K562 (cell line): Measurements from ENCODE around the gene GJA10. TPM values are rescaled to one million over a fixed set of nuclear protein-coding genes. Genes with fewer than 3 reads are reported as not detected.

Source experiments
- ATAC-seq: fragments of 200-7000 bp; cut with Tn5 transposase; 3 replicates; pipeline ENCODE4 v1.9.1; 2020; ENCODE audit warnings: moderate library complexity
- BruUV-seq: library from RNA; stranded (reverse); fragments of 400-500 nt; replicated peaks from 2 replicates; lab custom pipeline; 2021; lab: Mats Ljungman, UMichigan
- CTCF ChIA-PET: fragments of 300-600 bp; formaldehyde crosslinking; extraction: SDS; loops from one replicate; lab custom pipeline; 2021; ENCODE audit warnings: low intra/inter-chr PET ratio; lab: Yijun Ruan, JAX
- POLR2A ChIA-PET: fragments of 300-600, 350-650 bp; sonication (Branson Sonifier 250); formaldehyde crosslinking; extraction: SDS; loops from one replicate; lab custom pipeline; 2021; ENCODE audit warnings: antibody characterized with exemption, inconsistent platforms; lab: Yijun Ruan, JAX
- DNase-seq, 4 experiments: peaks; one replicate each; pipeline versions ENCODE4 v3.0.0 to v3.0.0-alpha.2; 2011 to 2018; ENCODE audit warnings: low spot score in 3 of 4, mixed read lengths in 3 of 4; ENCODE audit errors: extremely low read depth in 1 of 4
- FAIRE-seq: peaks from 2 replicates; lab custom pipeline; 2011; peaks lifted over from hg19 to GRCh38; lab: Jason Lieb, UNC
- H2AFZ ChIP-seq: 2 replicates; pipeline ENCODE4 v1.6.0; 2011; ENCODE audit warnings: low read depth, low read length, control low read depth, inconsistent platforms
- H3K27ac ChIP-seq: fragments of 200-600 bp; 3 replicates; pipeline ENCODE4 v1.8.0; 2011; ENCODE audit warnings: low read depth, mild to moderate bottlenecking, control low read depth, inconsistent platforms, low read length, moderate library complexity, mixed read lengths; ENCODE audit errors: extremely low read depth
- H3K27me3 ChIP-seq, 2 experiments: fragments of 300-600 bp in 1 of 2; 2 replicates in 1 of 2; 3 replicates in 1 of 2; pipeline versions ENCODE4 v1.6.0 to v1.8.0; 2011; ENCODE audit warnings: inconsistent platforms in 2 of 2, low read length in 2 of 2, mild to moderate bottlenecking in 1 of 2, mixed read lengths in 1 of 2, moderate library complexity in 1 of 2; ENCODE audit not compliant: control insufficient read depth in 2 of 2, insufficient read depth in 2 of 2
- H3K36me3 ChIP-seq: fragments of 300-600 bp; 3 replicates; pipeline ENCODE4 v1.8.0; 2011; ENCODE audit warnings: mild to moderate bottlenecking, low read length, inconsistent platforms; ENCODE audit not compliant: control insufficient read depth, insufficient read depth
- H3K4me1 ChIP-seq, 2 experiments: fragments of 200-600 bp in 1 of 2; replicated peaks in 1 of 2; 2 replicates in 1 of 2; 3 replicates in 1 of 2; pipeline versions ENCODE4 v1.5.1 to v1.8.0; 2011; ENCODE audit warnings: inconsistent platforms in 2 of 2, low read length in 2 of 2, mild to moderate bottlenecking in 1 of 2, mixed read lengths in 1 of 2, moderate library complexity in 1 of 2; ENCODE audit not compliant: control insufficient read depth in 2 of 2, insufficient read depth in 2 of 2
- H3K4me2 ChIP-seq: 2 replicates; pipeline ENCODE4 v1.6.1; 2011; ENCODE audit warnings: low read length, control low read depth, inconsistent platforms, mixed read lengths; ENCODE audit not compliant: insufficient read depth
- H3K4me3 ChIP-seq: fragments of 200-600 bp; sonication (generic), shearing (Covaris generic); 2 replicates; pipeline ENCODE4 v1.5.1; 2016; ENCODE audit warnings: control low read depth, inconsistent platforms
- H3K79me2 ChIP-seq: fragments of 200-600 bp; 3 replicates; pipeline ENCODE4 v1.8.0; 2011; ENCODE audit warnings: low read length, inconsistent platforms; ENCODE audit not compliant: control insufficient read depth, insufficient read depth
- H3K9ac ChIP-seq, 2 experiments: 2 replicates each; pipeline versions ENCODE4 v1.6.0 to v1.6.1; 2011; ENCODE audit warnings: low read depth in 2 of 2, low read length in 2 of 2, control low read depth in 1 of 2, inconsistent platforms in 1 of 2, mild to moderate bottlenecking in 1 of 2, mixed read lengths in 1 of 2; ENCODE audit not compliant: insufficient read depth in 1 of 2
- H3K9me1 ChIP-seq: one replicate; pipeline ENCODE4 v1.6.0; 2011; ENCODE audit warnings: inconsistent platforms, mild to moderate bottlenecking, low read length, moderate library complexity; ENCODE audit not compliant: control insufficient read depth, insufficient read depth
- H3K9me3 ChIP-seq: replicated peaks from 2 replicates; pipeline ENCODE4 v1.5.1; 2011; ENCODE audit warnings: low read depth, low read length, inconsistent platforms; ENCODE audit not compliant: control insufficient read depth, insufficient read depth
- H4K20me1 ChIP-seq: replicated peaks from 2 replicates; pipeline ENCODE4 v1.6.1; 2011; ENCODE audit warnings: low read length, inconsistent platforms, mixed read lengths; ENCODE audit not compliant: control insufficient read depth, insufficient read depth
- GABPB1 ChIP-seq: sonication (generic); formaldehyde crosslinking; IDR thresholded peaks from 2 replicates; pipeline ENCODE4 v1.8.0; 2022; ENCODE audit warnings: mild to moderate bottlenecking, missing genetic modification reagents
- RBBP5 ChIP-seq: fragments of 200-600 bp; sonication (generic); IDR thresholded peaks from 2 replicates; pipeline ENCODE4 v1.6.1; 2012; ENCODE audit warnings: borderline replicate concordance, mild to moderate bottlenecking, low read length, control low read depth, inconsistent platforms; ENCODE audit not compliant: insufficient read depth, poor library complexity, severe bottlenecking
- RBM39 ChIP-seq: fragments of 200-400 bp; formaldehyde crosslinking; optimal IDR thresholded peaks from 2 replicates; pipeline ENCODE3; 2018; ENCODE audit warnings: low read depth, low read length
- SMARCB1 ChIP-seq: IDR thresholded peaks from 2 replicates; pipeline ENCODE4 v1.6.1; 2011; ENCODE audit warnings: improper control_type of control experiment, low read depth; ENCODE audit not compliant: insufficient read length
- ZBTB8A ChIP-seq: fragments of 450-650 bp; IDR thresholded peaks from 2 replicates; pipeline ENCODE4 v1.6.1; 2018; ENCODE audit warnings: mild to moderate bottlenecking, moderate library complexity; ENCODE audit not compliant: partially characterized antibody
- ZNF121 ChIP-seq: sonication (generic); formaldehyde crosslinking; conservative IDR thresholded peaks from 2 replicates; pipeline ENCODE4 v1.8.0; 2022; ENCODE audit warnings: missing genetic modification reagents
- ZNF143 ChIP-seq: sonication (generic); formaldehyde crosslinking; IDR thresholded peaks from 2 replicates; pipeline ENCODE4 v1.9.0; 2022; ENCODE audit warnings: mild to moderate bottlenecking, missing genetic modification reagents
- WGBS: fragments of 100-300 bp; shearing (Covaris generic); methylation state at CpG from one replicate; pipeline ENCODE4 v1.1.6; 2016; ENCODE audit warnings: low coverage, mixed read lengths; ENCODE audit not compliant: insufficient coverage; ENCODE audit errors: missing lambda C conversion rate; 5-methylcytosine and 5-hydroxymethylcytosine counted together
- in situ Hi-C: fragments of 300-500 bp; cut with MboI; formaldehyde crosslinking; loops from 4 replicates; pipeline ENCODE4 v1.15.0; 2018; ENCODE audit warnings: inconsistent platforms, mixed read lengths
- intact Hi-C: fragments of 100-400 bp; cut with micrococcal nuclease; formaldehyde crosslinking; loops from 2 replicates; pipeline ENCODE4 v1.14.2; 2022
- polyA plus RNA-seq, 8 experiments: library from polyadenylated mRNA; depleted of rRNA in 4 of 8; stranded (reverse) in 5 of 8; unstranded in 3 of 8; fragments of >200 nt; fragmentation: Nextera tagmentation in 2 of 8; fragmentation: Illumina TruSeq in 1 of 8; extraction: Ambion mirVana in 2 of 8; extraction: Trizol in 1 of 8; gene quantifications; 2 replicates each; pipeline versions ENCODE4 v1.2.1 to v1.2.3, GENCODE V29; 2011 to 2014; ENCODE audit warnings: inconsistent platforms in 1 of 8, missing spikeins in 1 of 8
- total RNA-seq, 7 experiments: library from RNA; depleted of rRNA in 6 of 7; stranded (reverse); fragments of >200 nt in 6 of 7; fragmentation: Illumina TruSeq in 2 of 7; extraction: Trizol in 2 of 7; gene quantifications; 2 replicates each; pipeline versions ENCODE4 v1.2.1 to v1.2.3, GENCODE V29; 2011 to 2021; ENCODE audit warnings: low replicate concordance in 1 of 7
- TF ChIP-seq, protein P1 (sequence below): IDR thresholded peaks from 2 replicates; pipeline ENCODE4 v1.6.1; 2012; ENCODE audit warnings: low read depth, low read length, improper control_type of control experiment, borderline replicate concordance
- TF ChIP-seq, protein P2 (sequence below), 2 experiments: fragments of 450-650 bp; IDR thresholded peaks; 2 replicates each; pipeline ENCODE4 v1.6.1; 2016; ENCODE audit warnings: mild to moderate bottlenecking in 2 of 2, borderline replicate concordance in 1 of 2, low read depth in 1 of 2, moderate library complexity in 1 of 2

GJA10 gene
- total and polyA plus RNA-seq, 9 of the 15 experiments (the other 6 are each of a cell fraction or from before 2014, with no cell fraction given), result not detected

DNA sequence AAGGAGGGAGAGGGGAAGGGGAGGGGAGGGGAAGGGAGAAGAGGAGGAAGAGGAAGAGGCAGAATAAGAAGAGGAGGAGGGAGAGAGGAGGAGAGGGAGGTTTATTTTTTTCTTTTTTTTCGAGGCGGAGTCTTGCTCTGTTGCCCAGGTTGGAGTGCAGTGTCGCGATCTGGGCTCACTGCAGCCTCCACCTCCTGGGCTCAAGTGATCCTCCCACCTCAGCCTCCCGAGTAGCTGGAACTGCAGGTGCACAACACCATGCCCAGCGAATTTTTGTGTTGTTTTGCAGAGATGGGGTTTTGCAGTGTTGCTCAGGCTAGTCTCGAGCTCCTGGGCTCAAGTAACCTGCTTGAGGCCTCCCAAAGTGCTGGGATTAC, 6.1 kb upstream of the GJA10 start:
- Histone ChIP-seq H3K9me3 (no peaks in the 10 kb centered on the region), H4K20me1 (no peaks in the 10 kb centered on the region), H3K4me2 (no peak overlapping the region), H3K27me3 (no peaks in the 10 kb centered on the region)
- CTCF ChIA-PET, result no interaction called here
- intact Hi-C loops, result no loop called here
- TF ChIP-seq GABPB1 (CRISPR knock-in tag), result no peak
- TF ChIP-seq, protein P1, sequence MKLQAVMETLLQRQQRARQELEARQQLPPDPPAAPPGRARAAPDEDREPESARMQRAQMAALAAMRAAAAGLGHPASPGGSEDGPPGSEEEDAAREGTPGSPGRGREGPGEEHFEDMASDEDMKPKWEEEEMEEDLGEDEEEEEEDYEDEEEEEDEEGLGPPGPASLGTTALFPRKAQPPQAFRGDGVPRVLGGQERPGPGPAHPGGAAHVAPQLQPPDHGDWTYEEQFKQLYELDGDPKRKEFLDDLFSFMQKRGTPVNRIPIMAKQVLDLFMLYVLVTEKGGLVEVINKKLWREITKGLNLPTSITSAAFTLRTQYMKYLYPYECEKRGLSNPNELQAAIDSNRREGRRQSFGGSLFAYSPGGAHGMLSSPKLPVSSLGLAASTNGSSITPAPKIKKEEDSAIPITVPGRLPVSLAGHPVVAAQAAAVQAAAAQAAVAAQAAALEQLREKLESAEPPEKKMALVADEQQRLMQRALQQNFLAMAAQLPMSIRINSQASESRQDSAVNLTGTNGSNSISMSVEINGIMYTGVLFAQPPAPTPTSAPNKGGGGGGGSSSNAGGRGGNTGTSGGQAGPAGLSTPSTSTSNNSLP, result no peak
- TF ChIP-seq ZNF121 (CRISPR knock-in tag), result peak; percentile 39; the same call in 1 of the 2 replicates
- TF ChIP-seq ZBTB8A, result no peak
- no peak for TF ChIP-seq RBBP5
- TF ChIP-seq RBM39, result no peak
- no peak for TF ChIP-seq SMARCB1
- TF ChIP-seq, protein P2, sequence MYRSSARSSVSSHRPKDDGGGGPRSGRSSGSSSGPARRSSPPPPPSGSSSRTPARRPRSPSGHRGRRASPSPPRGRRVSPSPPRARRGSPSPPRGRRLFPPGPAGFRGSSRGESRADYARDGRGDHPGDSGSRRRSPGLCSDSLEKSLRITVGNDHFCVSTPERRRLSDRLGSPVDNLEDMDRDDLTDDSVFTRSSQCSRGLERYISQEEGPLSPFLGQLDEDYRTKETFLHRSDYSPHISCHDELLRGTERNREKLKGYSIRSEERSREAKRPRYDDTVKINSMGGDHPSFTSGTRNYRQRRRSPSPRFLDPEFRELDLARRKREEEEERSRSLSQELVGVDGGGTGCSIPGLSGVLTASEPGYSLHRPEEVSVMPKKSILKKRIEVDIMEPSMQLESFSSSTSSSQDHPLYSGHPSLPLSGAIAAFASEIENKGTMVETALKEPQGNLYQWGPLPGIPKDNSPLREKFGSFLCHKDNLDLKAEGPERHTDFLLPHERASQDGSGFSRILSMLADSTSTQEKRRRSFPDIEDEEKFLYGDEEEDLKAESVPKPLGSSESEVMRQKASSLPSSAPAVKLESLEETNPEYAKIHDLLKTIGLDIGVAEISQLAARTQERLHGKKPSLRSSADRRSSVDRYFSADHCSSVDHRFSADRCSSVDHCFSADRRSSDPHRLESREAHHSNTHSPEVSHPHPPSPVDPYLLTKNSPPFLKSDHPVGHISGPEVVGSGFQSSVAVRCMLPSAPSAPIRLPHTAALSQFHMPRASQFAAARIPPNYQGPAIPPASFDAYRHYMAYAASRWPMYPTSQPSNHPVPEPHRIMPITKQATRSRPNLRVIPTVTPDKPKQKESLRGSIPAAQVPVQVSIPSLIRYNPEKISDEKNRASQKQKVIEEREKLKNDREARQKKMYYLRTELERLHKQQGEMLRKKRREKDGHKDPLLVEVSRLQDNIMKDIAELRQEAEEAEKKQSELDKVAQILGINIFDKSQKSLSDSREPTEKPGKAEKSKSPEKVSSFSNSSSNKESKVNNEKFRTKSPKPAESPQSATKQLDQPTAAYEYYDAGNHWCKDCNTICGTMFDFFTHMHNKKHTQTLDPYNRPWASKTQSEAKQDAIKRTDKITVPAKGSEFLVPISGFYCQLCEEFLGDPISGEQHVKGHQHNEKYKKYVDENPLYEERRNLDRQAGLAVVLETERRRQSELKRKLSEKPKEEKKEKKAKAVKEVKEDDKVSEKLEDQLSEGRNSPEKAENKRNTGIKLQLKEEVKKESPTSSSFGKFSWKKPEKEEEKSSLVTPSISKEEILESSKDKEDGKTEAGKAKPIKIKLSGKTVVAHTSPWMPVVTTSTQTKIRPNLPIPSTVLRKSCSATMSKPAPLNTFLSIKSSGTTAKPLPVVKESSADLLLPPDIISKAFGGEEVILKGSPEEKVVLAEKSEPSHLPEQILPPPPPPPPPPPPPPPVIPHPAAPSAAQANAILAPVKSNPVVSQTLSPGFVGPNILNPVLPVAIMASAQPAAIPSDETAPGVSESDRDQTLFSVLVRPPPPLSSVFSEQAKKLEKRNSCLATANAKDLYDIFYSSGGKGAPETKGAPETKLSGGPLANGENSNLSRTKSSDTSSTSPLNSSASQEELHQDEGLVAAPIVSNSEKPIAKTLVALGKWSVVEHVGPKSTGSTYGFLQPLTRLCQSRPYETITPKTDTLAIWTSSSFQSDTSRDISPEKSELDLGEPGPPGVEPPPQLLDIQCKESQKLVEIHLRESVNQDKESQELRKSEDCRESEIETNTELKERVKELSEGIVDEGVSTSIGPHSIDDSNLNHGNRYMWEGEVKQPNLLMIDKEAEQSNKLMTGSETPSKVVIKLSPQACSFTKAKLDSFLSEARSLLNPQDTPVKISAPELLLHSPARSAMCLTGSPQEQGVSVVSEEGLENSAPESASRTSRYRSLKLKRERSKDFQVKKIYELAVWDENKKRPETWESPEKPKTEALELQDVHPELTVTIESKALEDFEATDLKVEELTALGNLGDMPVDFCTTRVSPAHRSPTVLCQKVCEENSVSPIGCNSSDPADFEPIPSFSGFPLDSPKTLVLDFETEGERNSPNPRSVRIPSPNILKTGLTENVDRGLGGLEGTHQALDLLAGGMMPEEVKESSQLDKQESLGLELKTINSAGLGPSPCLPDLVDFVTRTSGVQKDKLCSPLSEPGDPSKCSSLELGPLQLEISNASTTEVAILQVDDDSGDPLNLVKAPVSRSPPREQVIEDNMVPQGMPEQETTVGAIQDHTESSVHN (IDR thresholded peaks at IDR 0.05; ENCODE audit: borderline replicate concordance in 1 of 2, low read depth in 1 of 2), result no peak
- TF ChIP-seq ZNF143 (CRISPR knock-in tag), result no peak
- TF ChIP-seq, all 486 proteins: peak for 1
- FAIRE-seq (no peak), DNase-seq (no peak), ATAC-seq (no peak)
- POLR2A ChIA-PET, result no interaction called here
- in situ Hi-C loops, result no loop called here
- Histone ChIP-seq H3K9me1 (no peaks in the 10 kb centered on the region), H3K36me3 (no peaks in the 10 kb centered on the region), H3K4me3 (no peak overlapping the region), H2AFZ (no peak overlapping the region), H3K27ac (no peak overlapping the region), H3K79me2 (no peaks in the 10 kb centered on the region), H3K4me1 (peaks cover 0 to 22% of the 10 kb centered on the region in 2 experiments; a peak in 2 of 5 replicates), H3K9ac (no peak overlapping the region)
- BruUV-seq, result no TSS peak
- 26% methylated on average over 3 of the region's 7 CpGs for WGBS
